HUES48 (cell line): ENCODE results near the gene RIOK2.
"Not testable (repeated sequence)": the region's sequence is repeated elsewhere in the genome, so short reads cannot be mapped to it uniquely, and the experiment has no call there.

Source experiments
- H3K27ac ChIP-seq: one replicate; pipeline ENCODE4 v1.7.0; 2013; ENCODE audit warnings: low read depth, low read length, inconsistent platforms
- H3K27me3 ChIP-seq: 2 replicates; pipeline ENCODE4 v1.6.1; 2013; ENCODE audit warnings: mild to moderate bottlenecking, low read length; ENCODE audit not compliant: control insufficient read depth, insufficient read depth
- H3K36me3 ChIP-seq: 2 replicates; pipeline ENCODE4 v1.6.1; 2013; ENCODE audit warnings: low read length; ENCODE audit not compliant: control insufficient read depth, insufficient read depth
- H3K4me1 ChIP-seq: 2 replicates; pipeline ENCODE4 v1.6.1; 2013; ENCODE audit warnings: mild to moderate bottlenecking, low read length; ENCODE audit not compliant: control insufficient read depth, insufficient read depth
- H3K4me3 ChIP-seq: 2 replicates; pipeline ENCODE4 v1.5.1; 2013; ENCODE audit warnings: mild to moderate bottlenecking, low read depth, low read length
- H3K9ac ChIP-seq: 2 replicates; pipeline ENCODE4 v1.6.1; 2013; ENCODE audit warnings: mild to moderate bottlenecking, low read depth, low read length, moderate library complexity
- H3K9me3 ChIP-seq: 2 replicates; pipeline ENCODE4 v1.6.1; 2013; ENCODE audit warnings: low read length; ENCODE audit not compliant: control insufficient read depth, insufficient read depth

Gene RIOK2

GRCh38 chr5:97194366-97194765, 11.3 kb upstream of the RIOK2 start:
- Histone ChIP-seq H3K36me3 (no peaks in the 10 kb centered on the region), H3K27me3 (no peaks in the 10 kb centered on the region), H3K4me3 (no peak overlapping the region), H3K4me1 (peaks cover 14% of the 10 kb centered on the region), H3K9me3 (no peaks in the 10 kb centered on the region), H3K9ac (no peak overlapping the region), H3K27ac (no peak overlapping the region)

GRCh38 chr5:97193355-97193688, 10.3 kb upstream of the RIOK2 start:
- H3K9me3 ChIP-seq = no peaks in the 10 kb centered on the region
- no peaks in the 10 kb centered on the region for H3K36me3 ChIP-seq
- peak overlapping the region; percentile 28; the same call in 1 of the 2 replicates for H3K9ac ChIP-seq
- peak overlapping the region; percentile 23 for H3K27ac ChIP-seq
- no peaks in the 10 kb centered on the region for H3K27me3 ChIP-seq
- H3K4me3 ChIP-seq = no peak overlapping the region
- H3K4me1 ChIP-seq = peaks cover 14% of the 10 kb centered on the region

- H3K4me1 ChIP-seq = peaks cover 14% of the 10 kb centered on the region
- H3K36me3 ChIP-seq = no peaks in the 10 kb centered on the region
- no peak overlapping the region for H3K9ac ChIP-seq
- H3K27me3 ChIP-seq = no peaks in the 10 kb centered on the region
- no peaks in the 10 kb centered on the region for H3K9me3 ChIP-seq
- H3K27ac ChIP-seq = peak overlapping the region; percentile 23
- H3K4me3 ChIP-seq = no peak overlapping the region
Observed at GRCh38 chr5:97192580-97193354, 9.7 kb upstream of the RIOK2 start.

GRCh38 chr5:97191893-97192292, 8.8 kb upstream of the RIOK2 start:
- H3K27ac ChIP-seq = no peak overlapping the region
- no peaks in the 10 kb centered on the region for H3K27me3 ChIP-seq
- no peak overlapping the region for H3K4me3 ChIP-seq
- no peak overlapping the region for H3K9ac ChIP-seq
- peaks cover 14% of the 10 kb centered on the region for H3K4me1 ChIP-seq
- H3K36me3 ChIP-seq = no peaks in the 10 kb centered on the region
- no peaks in the 10 kb centered on the region for H3K9me3 ChIP-seq

GRCh38 chr5:97189523-97189922, 6.5 kb upstream of the RIOK2 start:
- H3K36me3 ChIP-seq, H3K9me3 ChIP-seq, H3K9ac ChIP-seq, H3K27me3 ChIP-seq, H3K4me3 ChIP-seq, H3K27ac ChIP-seq: not testable (repeated sequence)
- peaks cover 14% of the 10 kb centered on the region for H3K4me1 ChIP-seq

GRCh38 chr5:97183930-97184213, 825 bp upstream of the RIOK2 start:
- Histone ChIP-seq H3K27ac (no peak overlapping the region), H3K4me1 (peaks cover 6% of the 10 kb centered on the region; the same call in 1 of the 2 replicates), H3K9me3 (no peaks in the 10 kb centered on the region), H3K4me3 (peak overlapping the region; percentile 84), H3K27me3 (peaks cover 8% of the 10 kb centered on the region), H3K9ac (peak overlapping the region; percentile 79; the same call in 1 of the 2 replicates), H3K36me3 (peaks cover 13% of the 10 kb centered on the region)

GRCh38 chr5:97182571-97183099, 412 bp downstream of the RIOK2 start:
- peak overlapping the region; percentile 79 for H3K9ac ChIP-seq
- no peaks in the 10 kb centered on the region for H3K9me3 ChIP-seq
- H3K27me3 ChIP-seq = peaks cover 8% of the 10 kb centered on the region
- peaks cover 26% of the 10 kb centered on the region for H3K36me3 ChIP-seq
- H3K4me3 ChIP-seq = peak overlapping the region; percentile 84
- H3K4me1 ChIP-seq = peaks cover 6% of the 10 kb centered on the region; the same call in 1 of the 2 replicates
- peak overlapping the region; percentile 90 for H3K27ac ChIP-seq

GRCh38 chr5:97181856-97182545, 1.0 kb downstream of the RIOK2 start:
- H3K36me3 ChIP-seq = peaks cover 32% of the 10 kb centered on the region
- peaks cover 8% of the 10 kb centered on the region for H3K27me3 ChIP-seq
- peak overlapping the region; percentile 79; the same call in 1 of the 2 replicates for H3K9ac ChIP-seq
- H3K9me3 ChIP-seq = no peaks in the 10 kb centered on the region
- H3K4me3 ChIP-seq = peak overlapping the region; percentile 84
- no peak overlapping the region for H3K27ac ChIP-seq
- H3K4me1 ChIP-seq = peaks cover 6% of the 10 kb centered on the region; the same call in 1 of the 2 replicates

- H3K27me3 ChIP-seq, H3K9ac ChIP-seq, H3K27ac ChIP-seq, H3K9me3 ChIP-seq, H3K4me1 ChIP-seq, H3K4me3 ChIP-seq: not testable (repeated sequence)
- H3K36me3 ChIP-seq = peaks cover 57% of the 10 kb centered on the region
Observed at GRCh38 chr5:97179457-97179856, 3.6 kb downstream of the RIOK2 start.

- H3K9me3 ChIP-seq = no peaks in the 10 kb centered on the region
- no peaks in the 10 kb centered on the region for H3K27me3 ChIP-seq
- peaks cover 94% of the 10 kb centered on the region for H3K36me3 ChIP-seq
- no peak overlapping the region for H3K4me3 ChIP-seq
- no peak overlapping the region for H3K9ac ChIP-seq
- H3K27ac ChIP-seq = no peak overlapping the region
- no peaks in the 10 kb centered on the region for H3K4me1 ChIP-seq
Observed at GRCh38 chr5:97172227-97172626, 10.8 kb downstream of the RIOK2 start.

GRCh38 chr5:97171703-97172102, 11.3 kb downstream of the RIOK2 start:
- Histone ChIP-seq H3K9ac (no peak overlapping the region), H3K4me1 (no peaks in the 10 kb centered on the region), H3K4me3 (no peak overlapping the region), H3K27ac (no peak overlapping the region), H3K9me3 (no peaks in the 10 kb centered on the region), H3K27me3 (no peaks in the 10 kb centered on the region), H3K36me3 (peaks cover 94% of the 10 kb centered on the region)
